Measurements from ENCODE around the gene POLD1.
A peak's percentile ranks its signal among the peaks of the same experiment; 100 is the strongest.
"Not testable (repeated sequence)": the region's sequence is repeated elsewhere in the genome, so short reads cannot be mapped to it uniquely, and the experiment has no call there.

The POLD1 gene

DNA sequence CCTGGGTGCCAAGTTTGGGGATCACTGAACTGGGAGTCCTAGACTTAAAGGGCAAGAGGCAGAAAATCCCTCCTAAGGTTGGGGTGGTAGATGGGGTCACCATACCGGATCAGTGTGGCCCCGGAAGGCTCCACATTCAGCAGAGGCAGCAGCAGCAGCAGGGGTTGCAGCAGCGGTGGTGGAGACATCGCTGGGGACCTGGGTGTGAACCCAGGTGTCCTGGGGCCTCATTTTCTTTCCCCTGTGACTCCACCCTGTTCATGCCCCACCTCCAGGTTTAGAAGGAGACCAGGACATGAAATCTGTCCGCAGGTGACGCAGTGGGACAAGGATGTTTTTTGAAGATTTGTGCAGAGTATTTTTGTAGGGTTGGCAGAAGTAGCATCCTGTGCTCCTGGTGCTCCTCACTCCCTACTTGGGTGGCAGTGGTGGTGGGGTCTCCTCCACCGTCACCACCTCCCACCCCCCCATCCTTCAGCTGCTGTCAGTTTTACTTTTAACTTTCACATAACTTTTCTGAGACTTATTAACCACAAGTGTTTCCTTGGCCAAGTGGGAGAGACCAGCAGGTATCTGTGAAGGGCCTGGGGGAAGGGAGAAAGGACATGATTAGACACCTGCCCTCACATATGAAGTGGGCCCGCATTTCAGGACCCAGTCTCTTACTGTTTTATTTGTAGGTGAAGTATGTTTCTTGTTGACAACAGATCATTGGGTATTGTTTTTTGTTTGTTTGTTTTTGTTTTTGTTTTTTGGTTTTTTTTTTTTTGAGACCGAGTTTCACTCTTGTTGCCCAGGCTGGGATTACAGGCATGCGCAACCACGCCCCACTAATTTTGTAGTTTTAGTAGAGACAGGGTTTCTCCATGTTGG, 18.5 kb upstream of the POLD1 start, which contains the start of gene NAPSA:
TSS of gene NAPSA (minus strand) at position 206 of the 873 bp plus-strand sequence. CDS start at position 188, 18 bp downstream.
- DNase-seq (ENCODE audit: low read depth): no peak

DNA sequence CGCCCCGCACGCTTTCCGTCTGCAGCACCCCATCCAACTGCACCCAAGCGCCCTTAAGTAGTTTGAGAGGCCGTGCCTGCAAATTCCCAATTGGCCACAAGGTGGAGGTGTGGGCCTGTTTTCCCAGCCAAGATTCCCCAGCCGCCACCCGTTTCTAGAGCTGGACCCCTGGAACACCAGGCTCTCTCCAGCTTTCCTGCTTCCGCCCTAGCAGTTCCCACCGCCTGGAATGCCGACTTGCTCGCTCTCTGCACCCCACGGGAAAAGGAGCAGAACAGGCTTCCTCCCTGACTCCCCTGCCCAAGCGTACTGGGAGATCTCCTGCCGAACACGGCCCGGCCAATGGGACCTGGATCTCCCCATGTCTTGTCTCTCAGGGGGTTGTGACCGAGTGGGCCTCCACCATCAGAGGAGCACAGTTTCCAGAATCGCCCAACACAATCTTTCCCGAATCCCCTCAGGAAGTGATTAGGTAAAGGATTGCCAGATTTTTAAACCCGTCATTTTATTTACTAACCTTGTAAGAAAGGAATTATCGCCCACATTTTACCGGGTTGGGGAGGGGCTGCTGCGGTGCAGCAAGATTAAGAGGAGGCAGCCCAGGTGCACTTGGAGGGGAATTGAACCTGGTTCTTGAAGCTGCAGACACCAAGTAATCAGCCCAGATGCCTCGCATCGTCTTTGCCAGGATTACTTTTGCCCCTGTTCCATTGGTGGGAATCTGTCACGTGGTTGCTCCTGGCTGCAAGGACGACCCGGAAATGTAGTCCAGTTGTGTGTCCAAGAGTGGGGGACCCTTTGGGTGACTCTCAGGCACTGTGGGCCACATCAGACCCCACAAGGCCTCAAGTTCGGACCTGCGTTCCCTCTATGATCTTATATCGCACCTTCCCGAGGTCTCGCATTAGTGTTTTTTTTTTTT, 15.2 kb upstream of the POLD1 start:
- DNase-seq (ENCODE audit: low read depth): peak; percentile 81

DNA sequence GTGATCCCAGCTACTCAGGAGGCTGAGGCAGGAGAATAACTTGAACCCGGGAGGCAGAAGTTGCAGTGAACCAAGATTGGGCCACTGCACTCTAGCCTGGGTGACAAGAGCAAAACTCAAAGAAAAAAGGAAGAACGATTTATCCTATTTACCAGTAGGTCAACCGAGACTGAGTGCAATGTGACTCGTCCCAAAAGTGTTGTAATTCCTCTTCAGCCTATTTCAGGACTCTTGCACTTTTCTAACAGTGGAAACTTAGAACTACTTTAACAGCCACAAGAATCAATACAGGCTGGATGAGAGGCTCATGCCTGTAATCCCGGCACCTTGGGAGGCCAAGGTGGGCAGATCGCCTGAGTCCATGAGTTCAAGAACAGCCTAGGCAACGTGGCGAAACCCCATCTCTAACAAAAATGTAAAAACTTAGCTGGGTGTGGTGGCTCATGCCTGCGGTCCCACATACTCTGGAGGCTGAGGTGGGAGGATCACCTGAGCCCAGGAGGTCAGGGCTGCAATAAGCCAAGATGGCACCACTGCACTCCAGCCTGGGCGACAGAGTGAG, 12.2 kb upstream of the POLD1 start:
- no peak for DNase-seq (ENCODE audit: low read depth)

DNA sequence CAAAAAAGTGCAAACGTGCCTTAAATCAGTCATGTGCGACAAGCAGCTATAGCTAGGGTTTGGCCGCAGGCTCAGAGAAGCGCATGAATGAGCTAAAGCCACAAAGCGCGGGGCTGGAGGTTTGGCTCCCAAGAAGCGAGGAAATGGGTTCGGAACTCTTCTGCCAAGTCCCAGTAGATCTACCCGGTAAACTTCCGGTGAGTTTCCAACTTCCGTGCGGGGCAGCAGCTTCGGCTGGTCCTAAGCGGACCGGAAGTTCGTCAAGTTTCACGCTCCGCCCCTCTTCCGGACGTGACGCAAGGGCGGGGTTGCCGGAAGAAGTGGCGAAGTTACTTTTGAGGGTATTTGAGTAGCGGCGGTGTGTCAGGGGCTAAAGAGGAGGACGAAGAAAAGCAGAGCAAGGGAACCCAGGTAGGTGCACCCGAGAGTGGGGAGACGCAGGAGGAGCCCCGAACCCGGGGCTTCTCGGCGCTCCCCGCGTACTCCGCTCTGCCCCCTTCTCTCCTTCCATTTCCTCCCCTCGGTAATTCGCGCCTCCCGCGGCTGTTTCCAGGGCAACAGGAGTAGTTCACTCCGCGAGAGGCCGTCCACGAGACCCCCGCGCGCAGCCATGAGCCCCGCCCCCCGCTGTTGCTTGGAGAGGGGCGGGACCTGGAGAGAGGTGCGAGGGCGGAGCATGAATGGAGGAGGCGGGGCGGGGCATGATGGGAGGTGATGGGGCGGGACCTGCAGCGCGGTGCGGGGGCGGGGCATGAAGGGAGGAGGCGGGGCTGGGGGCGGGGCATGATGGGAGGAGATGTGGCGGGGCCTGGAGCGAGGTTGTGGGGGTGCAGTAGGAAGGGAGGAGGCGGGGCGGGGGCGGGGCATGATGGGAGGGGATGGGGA, 7.7 kb upstream of the POLD1 start, which contains the start of gene NR1H2:
TSS of gene NR1H2 (plus strand) at position 292 of the 885 bp plus-strand sequence. CDS start 1,149 bp downstream, outside the sequence.
- DNase-seq (ENCODE audit: low read depth): peak; percentile 94

DNA sequence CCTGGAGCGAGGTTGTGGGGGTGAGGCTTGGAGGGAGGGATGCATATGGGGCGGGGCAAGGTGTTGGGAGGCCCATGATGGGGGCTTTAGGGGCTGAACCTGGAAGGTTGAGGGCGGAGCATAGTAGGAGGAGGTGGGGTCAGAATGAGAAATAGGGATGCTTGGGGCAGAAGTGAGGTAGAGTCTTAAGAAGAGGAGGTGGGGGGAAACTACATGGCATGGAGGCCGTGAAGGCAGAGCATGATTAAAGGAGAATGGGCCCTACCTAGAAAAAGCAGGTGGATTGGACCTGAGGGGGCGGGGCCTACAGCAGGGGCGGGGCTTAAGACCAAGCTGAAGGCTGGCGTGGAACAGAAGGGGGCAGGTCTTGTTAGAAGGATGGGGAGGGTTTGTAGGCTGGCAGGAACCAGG, 7.1 kb upstream of the POLD1 start:
- DNase-seq (ENCODE audit: low read depth): no peak

DNA sequence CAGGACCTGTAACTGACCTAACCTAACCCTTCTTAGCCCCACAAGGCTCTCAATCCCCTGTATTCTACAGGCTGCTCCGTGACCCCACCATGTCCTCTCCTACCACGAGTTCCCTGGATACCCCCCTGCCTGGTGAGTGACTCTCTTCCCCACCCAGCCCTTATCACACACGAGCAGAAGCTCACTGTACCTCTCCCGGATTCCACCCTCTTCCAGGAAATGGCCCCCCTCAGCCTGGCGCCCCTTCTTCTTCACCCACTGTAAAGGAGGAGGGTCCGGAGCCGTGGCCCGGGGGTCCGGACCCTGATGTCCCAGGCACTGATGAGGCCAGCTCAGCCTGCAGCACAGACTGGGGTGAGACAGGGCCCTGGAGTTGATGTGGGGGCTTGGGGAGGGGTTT, 6.6 kb upstream of the POLD1 start:
- no peak for DNase-seq (ENCODE audit: low read depth)

DNA sequence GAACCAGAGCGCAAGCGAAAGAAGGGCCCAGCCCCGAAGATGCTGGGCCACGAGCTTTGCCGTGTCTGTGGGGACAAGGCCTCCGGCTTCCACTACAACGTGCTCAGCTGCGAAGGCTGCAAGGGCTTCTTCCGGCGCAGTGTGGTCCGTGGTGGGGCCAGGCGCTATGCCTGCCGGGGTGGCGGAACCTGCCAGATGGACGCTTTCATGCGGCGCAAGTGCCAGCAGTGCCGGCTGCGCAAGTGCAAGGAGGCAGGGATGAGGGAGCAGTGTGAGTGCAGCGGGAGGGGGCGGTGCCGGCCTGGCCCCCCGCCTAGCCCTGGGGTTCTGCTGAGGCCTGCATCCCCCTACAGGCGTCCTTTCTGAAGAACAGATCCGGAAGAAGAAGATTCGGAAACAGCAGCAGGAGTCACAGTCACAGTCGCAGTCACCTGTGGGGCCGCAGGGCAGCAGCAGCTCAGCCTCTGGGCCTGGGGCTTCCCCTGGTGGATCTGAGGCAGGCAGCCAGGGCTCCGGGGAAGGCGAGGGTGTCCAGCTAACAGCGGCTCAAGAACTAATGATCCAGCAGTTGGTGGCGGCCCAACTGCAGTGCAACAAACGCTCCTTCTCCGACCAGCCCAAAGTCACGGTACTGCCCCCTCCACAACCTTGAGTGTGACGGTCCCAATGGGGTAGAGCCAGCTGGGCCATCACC, 5.8 kb upstream of the POLD1 start:
- no peak for DNase-seq (ENCODE audit: low read depth)

DNA sequence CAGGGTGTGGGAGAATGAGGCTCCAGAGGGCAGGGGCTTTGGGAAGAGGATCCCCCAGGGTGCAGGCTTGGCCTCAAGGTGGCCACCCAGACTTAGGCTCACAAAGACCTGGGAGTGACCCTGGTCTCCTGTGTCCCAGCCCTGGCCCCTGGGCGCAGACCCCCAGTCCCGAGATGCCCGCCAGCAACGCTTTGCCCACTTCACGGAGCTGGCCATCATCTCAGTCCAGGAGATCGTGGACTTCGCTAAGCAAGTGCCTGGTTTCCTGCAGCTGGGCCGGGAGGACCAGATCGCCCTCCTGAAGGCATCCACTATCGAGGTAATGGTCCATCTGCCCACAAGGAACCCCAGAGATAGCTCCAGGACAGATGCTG, 5.3 kb upstream of the POLD1 start:
- no peak for DNase-seq (ENCODE audit: low read depth)

DNA sequence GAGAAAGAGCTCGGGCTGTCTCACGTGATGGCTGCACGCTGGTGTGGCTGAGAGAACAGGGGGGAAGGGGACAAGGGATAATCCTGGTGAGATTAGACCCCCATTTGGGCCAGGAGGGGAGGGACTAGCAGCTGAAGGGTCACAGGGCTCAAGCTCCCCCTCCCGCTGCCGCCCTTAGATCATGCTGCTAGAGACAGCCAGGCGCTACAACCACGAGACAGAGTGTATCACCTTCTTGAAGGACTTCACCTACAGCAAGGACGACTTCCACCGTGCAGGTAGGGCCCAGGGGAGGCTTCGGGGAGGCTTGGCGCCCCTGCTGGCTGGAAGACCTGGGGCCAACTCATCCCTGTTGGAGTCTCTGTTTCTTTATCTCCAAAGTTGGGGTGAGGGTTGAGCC, 4.5 kb upstream of the POLD1 start:
- DNase-seq (ENCODE audit: low read depth): no peak

DNA sequence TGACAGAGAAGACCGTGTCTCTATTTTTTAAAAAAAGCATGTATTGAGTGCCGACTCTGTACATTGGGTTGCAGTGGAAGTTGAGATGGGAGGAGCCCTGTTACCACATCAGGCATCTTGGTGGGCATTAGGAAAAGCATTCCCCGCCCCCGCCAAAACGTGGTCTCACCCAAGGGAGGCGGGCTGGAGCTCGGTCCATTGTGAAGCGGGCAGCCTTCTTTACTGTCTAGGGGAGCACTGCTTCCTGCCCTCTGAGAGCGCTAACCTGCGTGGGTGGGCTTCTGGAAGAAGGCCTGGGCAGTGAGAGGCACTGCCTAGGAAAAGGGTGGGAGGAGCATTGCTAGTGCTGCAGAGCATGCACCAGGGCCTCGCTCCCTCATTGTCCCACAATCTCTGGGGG, 4.0 kb upstream of the POLD1 start:
- DNase-seq (ENCODE audit: low read depth): no peak

DNA sequence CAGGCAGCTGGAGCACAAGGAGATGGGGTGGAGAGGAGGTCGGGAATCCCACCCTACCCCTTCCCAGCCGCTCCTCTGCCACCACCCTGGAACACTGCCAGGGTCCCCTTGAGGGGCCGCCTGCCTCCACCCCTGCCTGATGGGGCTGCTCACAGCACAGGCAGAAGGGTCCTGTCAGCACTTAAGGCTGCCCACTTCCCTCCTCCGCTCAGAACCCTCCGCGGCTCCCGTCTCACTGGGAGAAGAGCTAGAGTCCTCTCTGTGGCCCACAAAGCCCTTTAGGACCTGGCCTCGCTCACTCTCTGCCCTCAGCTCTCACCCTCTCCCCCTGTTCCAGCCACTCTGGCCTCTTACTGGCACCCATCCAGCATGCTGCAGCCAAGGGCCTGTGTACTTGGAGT, 3.4 kb upstream of the POLD1 start:
- DNase-seq (ENCODE audit: low read depth): no peak

DNA sequence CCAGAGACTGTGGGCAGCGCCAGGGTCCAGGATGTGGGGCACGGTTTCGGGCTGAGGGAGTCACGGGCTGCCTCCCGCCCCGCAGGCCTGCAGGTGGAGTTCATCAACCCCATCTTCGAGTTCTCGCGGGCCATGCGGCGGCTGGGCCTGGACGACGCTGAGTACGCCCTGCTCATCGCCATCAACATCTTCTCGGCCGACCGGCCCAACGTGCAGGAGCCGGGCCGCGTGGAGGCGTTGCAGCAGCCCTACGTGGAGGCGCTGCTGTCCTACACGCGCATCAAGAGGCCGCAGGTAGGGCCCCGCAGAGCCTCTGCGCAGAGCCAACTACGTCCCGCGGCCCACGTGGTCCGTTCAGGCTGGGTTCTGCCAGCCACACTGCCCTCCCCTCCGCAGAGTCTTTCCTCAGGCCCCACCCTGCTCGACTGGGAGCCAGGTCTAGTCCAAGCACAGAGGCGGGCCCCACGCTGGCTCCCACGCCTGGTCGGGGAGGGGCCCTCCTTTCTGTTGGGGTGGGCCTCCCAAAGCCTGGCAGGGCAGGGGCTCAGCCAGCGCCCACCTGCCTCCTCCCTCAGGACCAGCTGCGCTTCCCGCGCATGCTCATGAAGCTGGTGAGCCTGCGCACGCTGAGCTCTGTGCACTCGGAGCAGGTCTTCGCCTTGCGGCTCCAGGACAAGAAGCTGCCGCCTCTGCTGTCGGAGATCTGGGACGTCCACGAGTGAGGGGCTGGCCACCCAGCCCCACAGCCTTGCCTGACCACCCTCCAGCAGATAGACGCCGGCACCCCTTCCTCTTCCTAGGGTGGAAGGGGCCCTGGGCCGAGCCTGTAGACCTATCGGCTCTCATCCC, 2.0 kb upstream of the POLD1 start:
- no peak for DNase-seq (ENCODE audit: low read depth)

DNA sequence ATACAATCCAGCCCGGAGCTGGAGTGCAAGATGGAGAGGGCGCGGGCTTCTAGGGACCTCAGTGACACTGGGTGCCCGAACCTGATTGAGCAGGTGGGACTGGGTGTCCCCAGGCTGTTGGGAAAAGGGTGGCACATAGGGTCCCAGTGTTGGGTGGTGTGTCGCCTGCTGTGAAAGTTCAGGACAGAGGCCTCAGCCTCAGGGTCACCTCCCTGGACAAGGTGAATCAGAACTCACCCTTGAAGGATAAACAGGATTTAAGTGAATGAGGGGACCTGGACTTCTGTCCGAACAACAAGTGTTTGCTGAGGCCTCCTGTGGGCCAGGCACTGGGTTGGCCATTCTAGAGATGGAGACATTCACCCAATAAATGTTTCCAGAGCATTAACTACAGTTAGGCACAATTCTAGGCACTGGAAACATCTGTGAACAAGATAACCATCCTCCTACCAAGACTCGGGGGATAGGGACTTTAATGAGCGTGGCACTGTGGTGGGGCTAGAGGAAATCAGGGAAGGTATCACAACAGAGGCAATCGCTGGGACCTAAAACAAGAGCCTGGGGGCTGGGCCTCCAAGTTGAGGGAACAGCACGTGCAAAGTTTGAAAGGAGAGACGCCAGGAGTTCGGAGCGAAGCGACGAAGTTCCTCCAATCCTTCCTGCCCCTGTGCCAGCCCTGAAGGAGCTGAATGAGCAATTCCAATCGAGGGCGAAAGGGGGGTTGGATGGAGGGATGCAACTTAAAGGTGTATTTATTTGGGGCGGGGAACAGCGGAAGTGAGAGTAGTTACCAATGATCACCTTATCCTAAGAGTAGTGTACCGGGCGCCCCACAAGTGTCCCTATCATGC, 921 bp upstream of the POLD1 start:
- DNase-seq (ENCODE audit: low read depth): no peak

DNA sequence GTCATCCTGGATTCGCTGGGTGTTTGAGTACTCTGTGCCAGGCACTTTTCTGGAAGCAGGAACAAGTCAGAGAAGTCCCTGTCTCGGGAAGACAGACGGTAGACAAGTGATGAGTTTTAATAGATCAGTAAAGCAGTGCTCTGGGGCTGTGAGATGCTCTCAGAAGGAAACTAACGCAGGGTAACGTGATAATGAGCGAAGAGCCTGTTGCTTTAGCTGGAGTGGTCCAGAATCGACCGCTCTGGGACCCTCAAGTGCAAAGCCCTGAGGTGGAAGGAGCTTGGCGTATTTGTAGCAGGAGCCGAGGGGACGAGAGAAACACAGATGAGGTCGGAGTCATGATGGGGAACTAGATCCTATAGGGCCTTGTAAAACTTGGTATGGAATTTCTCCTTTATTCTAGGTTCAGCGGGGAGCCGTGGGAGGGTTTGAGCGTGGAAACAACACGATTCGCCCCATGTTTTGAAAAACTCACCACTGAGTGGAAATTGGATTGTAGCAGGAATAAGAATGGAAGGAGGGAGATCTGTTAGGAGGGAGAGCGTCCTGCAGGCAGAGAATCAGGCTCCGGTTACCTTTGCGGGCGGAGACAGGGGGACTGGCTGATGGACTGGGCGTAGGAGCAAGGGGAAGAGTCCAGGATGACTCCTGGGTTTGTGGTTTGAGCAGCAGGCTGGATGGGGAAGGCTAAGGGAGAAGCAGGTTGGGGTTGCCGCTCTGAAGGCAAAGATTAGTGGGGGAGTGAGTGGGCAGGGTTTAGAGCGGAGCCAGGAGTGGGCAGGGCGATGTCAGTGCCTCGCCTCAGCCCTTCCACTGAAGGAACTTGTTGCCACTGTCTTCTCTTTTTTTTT, 763 bp downstream of the POLD1 start:
- peak; percentile 11 for DNase-seq (ENCODE audit: low read depth)

DNA sequence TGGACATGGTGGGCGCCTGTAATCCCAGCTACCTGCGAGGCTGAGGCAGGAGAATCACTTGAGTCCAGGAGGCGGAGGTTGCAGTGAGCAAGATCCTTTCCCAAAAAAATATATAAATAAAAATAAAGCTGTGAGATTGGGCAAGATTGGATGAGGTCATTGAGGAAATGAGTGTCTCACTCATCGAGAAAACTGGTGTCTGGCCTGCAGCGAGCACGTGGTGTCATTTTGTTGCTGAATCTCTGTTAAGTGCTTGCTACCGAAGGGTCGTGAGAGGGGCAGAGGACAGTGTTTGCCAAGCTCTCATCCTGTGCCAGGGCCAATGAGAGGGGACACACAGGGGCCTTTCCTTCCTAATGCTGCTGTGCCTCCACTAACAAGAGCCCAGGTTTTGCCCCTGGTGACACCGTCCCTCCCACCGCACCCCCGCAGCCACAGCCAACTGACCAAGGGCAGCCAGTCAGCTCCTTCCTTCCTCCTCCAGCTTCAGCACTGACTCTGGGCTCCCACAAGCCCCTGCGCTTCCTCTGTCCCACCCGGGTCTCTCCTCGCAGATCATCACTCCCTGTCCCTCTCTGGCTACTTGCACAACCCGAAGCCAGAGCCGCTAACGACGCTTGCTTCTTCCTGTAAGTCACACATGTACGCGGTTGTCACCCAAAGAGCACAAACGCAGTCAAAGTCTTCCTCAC, 3.2 kb downstream of the POLD1 start:
- no peak for DNase-seq (ENCODE audit: low read depth)

DNA sequence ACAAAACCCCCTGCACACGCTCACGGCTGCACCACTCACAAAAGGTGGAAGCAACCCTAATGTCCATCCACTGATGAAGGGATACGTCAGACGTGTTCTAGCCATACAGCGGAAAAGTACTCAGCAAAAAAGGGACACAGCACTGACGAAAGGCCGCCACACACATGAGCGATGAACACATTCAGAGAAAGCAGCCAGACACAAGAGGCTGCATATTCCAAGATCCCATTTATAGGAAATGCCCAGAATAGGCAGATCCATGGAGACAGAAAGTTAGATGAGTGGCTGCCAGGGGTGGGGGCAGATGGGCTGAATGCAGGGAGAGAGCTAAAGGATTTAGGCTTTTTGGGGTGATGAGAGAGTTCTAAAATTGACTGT, 3.7 kb downstream of the POLD1 start:
- no peak for DNase-seq (ENCODE audit: low read depth)

DNA sequence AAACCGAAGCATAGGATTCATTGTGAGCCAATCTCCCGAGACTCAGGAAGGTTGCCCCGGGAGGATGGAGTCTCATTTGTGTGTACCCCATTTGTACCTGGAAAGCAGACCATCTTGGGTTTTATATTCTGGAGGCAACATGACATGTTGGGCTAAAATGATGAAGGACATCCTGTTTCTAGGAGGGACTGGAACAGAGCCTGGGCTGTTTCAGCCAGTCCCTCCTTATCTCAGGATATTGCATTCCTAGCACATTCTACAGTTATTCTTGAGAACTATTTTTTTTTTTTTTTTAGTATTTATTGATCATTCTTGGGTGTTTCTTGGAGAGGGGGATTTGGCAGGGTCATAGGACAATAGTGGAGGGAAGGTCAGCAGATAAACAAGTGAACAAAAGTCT, 6.1 kb downstream of the POLD1 start:
- not testable (repeated sequence) for DNase-seq (ENCODE audit: low read depth)
